Measurements from ENCODE around the gene WDR5. TPM values are rescaled to one million over a fixed set of nuclear protein-coding genes. Genes with fewer than 3 reads are reported as not detected.

Gene WDR5
- total RNA-seq, 1 donor from 2014 or later = 28.7 TPM

- DNase-seq (ENCODE audit: low spot score) = no peak
Observed at GRCh38 chr9:134186471-134187109, 50.7 kb downstream of the WDR5 start.

GRCh38 chr9:134187110-134187531 lies 51.2 kb downstream of the WDR5 start:
- DNase-seq (ENCODE audit: low spot score) = no peak

GRCh38 chr9:134187891-134188385 lies 52.1 kb downstream of the WDR5 start:
- DNase-seq (ENCODE audit: low spot score) = no peak

- no peak for DNase-seq (ENCODE audit: low spot score)
Observed at GRCh38 chr9:134188386-134189144, 52.7 kb downstream of the WDR5 start.

- no peak for DNase-seq (ENCODE audit: low spot score)
Observed at GRCh38 chr9:134189145-134189469, 53.2 kb downstream of the WDR5 start.

- DNase-seq (ENCODE audit: low spot score) = no peak
Observed at GRCh38 chr9:134189470-134190231, 53.8 kb downstream of the WDR5 start.

- DNase-seq (ENCODE audit: low spot score) = no peak
Observed at GRCh38 chr9:134190232-134191121, 54.6 kb downstream of the WDR5 start.

GRCh38 chr9:134191455-134192209 lies 55.8 kb downstream of the WDR5 start:
- no peak for DNase-seq (ENCODE audit: low spot score)

- DNase-seq (ENCODE audit: low spot score) = no peak
Observed at GRCh38 chr9:134192311-134192950, 56.5 kb downstream of the WDR5 start.

GRCh38 chr9:134192951-134193731 lies 57.3 kb downstream of the WDR5 start:
- no peak for DNase-seq (ENCODE audit: low spot score)

- DNase-seq (ENCODE audit: low spot score) = no peak
Observed at GRCh38 chr9:134193912-134194535, 58.1 kb downstream of the WDR5 start.

GRCh38 chr9:134195558-134195957 lies 59.7 kb downstream of the WDR5 start:
- no peak for DNase-seq (ENCODE audit: low spot score)

- no peak for DNase-seq (ENCODE audit: low spot score)
Observed at GRCh38 chr9:134196911-134197310, 61.0 kb downstream of the WDR5 start.

GRCh38 chr9:134198791-134199190 lies 62.9 kb downstream of the WDR5 start:
- DNase-seq (ENCODE audit: low spot score) = no peak

- no peak for DNase-seq (ENCODE audit: low spot score)
Observed at GRCh38 chr9:134200730-134201129, 64.8 kb downstream of the WDR5 start.

GRCh38 chr9:134203224-134203623 lies 67.3 kb downstream of the WDR5 start:
- DNase-seq (ENCODE audit: low spot score) = no peak

- DNase-seq (ENCODE audit: low spot score) = no peak
Observed at GRCh38 chr9:134204041-134204440, 68.2 kb downstream of the WDR5 start.

- DNase-seq (ENCODE audit: low spot score) = no peak
Observed at GRCh38 chr9:134204991-134205578, 69.2 kb downstream of the WDR5 start.

All from mesenteric fat pad (tissue), 1 donor.